ENCODE data around the gene SOBP.

DNA sequence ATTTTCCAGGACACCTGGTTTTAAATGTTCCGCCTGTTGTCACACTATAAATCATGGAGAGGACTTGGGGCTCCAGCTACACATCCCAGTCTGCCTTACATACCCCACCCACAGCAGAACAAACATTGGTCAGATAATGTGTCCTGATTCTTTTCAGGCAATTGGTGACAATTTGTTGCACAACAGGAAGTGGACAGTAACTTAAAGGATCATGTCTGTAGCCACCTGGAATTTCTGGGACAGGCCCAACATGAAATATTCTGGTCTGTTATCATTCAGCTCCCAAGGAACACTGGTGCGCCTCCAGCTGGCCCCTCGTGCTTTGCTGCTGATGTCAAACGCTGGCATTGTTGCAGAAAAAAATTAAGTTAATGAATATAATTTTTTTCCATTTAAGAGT, 117.2 kb downstream of the SOBP start:
- TF ChIP-seq, protein P1, sequence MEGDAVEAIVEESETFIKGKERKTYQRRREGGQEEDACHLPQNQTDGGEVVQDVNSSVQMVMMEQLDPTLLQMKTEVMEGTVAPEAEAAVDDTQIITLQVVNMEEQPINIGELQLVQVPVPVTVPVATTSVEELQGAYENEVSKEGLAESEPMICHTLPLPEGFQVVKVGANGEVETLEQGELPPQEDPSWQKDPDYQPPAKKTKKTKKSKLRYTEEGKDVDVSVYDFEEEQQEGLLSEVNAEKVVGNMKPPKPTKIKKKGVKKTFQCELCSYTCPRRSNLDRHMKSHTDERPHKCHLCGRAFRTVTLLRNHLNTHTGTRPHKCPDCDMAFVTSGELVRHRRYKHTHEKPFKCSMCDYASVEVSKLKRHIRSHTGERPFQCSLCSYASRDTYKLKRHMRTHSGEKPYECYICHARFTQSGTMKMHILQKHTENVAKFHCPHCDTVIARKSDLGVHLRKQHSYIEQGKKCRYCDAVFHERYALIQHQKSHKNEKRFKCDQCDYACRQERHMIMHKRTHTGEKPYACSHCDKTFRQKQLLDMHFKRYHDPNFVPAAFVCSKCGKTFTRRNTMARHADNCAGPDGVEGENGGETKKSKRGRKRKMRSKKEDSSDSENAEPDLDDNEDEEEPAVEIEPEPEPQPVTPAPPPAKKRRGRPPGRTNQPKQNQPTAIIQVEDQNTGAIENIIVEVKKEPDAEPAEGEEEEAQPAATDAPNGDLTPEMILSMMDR (IDR thresholded peaks at IDR 0.05): no peak
- TF ChIP-seq ZFX (IDR thresholded peaks at IDR 0.05; ENCODE audit: borderline replicate concordance): no peak

Data from 22Rv1 (cell line).